PC-9 (cell line): ENCODE results near the gene TMEM244. TPM values are rescaled to one million over a fixed set of nuclear protein-coding genes. Genes with fewer than 3 reads are reported as not detected.

ENCODE experiments used
- BruUV-seq: library from RNA; stranded (reverse); fragments of 400-500 nt; replicated peaks from 2 replicates; lab custom pipeline; 2021; lab: Mats Ljungman, UMichigan
- CTCF ChIA-PET: fragments of 300-600 bp; sonication (Branson Sonifier 250); formaldehyde crosslinking; loops from one replicate; lab custom pipeline; 2022; ENCODE audit warnings: antibody characterized with exemption; lab: Charles Lee
- POLR2A ChIA-PET: fragments of 300-600 bp; sonication (Branson Sonifier 250); formaldehyde crosslinking; loops from one replicate; lab custom pipeline; 2022; ENCODE audit warnings: antibody characterized with exemption; ENCODE audit not compliant: unreplicated experiment; lab: Charles Lee
- DNase-seq, 2 experiments: peaks; one replicate each; pipeline versions ENCODE4 v3.0.0 to v3.0.0-alpha.2; 2015 to 2022; ENCODE audit warnings: mixed read lengths in 1 of 2
- H2AFZ ChIP-seq: fragments of 200-600 bp; sonication (generic); 2 replicates; pipeline ENCODE4 v1.8.1; 2017; ENCODE audit warnings: antibody characterized with exemption
- H3F3A ChIP-seq: fragments of 200-600 bp; sonication (generic); 2 replicates; pipeline ENCODE4 v1.8.1; 2017; ENCODE audit warnings: antibody characterized with exemption, mild to moderate bottlenecking, low read depth; ENCODE audit not compliant: insufficient read depth
- H3K27ac ChIP-seq: fragments of 200-600 bp; sonication (generic); 2 replicates; pipeline ENCODE4 v1.6.1; 2016; ENCODE audit warnings: mixed run types
- H3K27me3 ChIP-seq: fragments of 200-600 bp; sonication (generic); 2 replicates; pipeline ENCODE4 v1.6.1; 2016; ENCODE audit warnings: low read depth, mixed run types; ENCODE audit not compliant: insufficient read depth
- H3K36me3 ChIP-seq: fragments of 200-600 bp; sonication (generic); 2 replicates; pipeline ENCODE4 v1.6.1; 2016; ENCODE audit warnings: low read depth, mixed run types
- H3K4me1 ChIP-seq: fragments of 200-600 bp; sonication (generic); replicated peaks from 2 replicates; pipeline ENCODE4 v1.6.1; 2016; ENCODE audit warnings: mixed run types; ENCODE audit not compliant: insufficient read depth
- H3K4me2 ChIP-seq: fragments of 200-600 bp; sonication (generic); 2 replicates; pipeline ENCODE4 v1.6.1; 2017; ENCODE audit warnings: mixed run types
- H3K4me3 ChIP-seq: fragments of 200-600 bp; sonication (generic); 2 replicates; pipeline ENCODE4 v1.6.1; 2016; ENCODE audit warnings: mixed run types
- H3K79me2 ChIP-seq: fragments of 200-600 bp; sonication (generic); 2 replicates; pipeline ENCODE4 v1.6.1; 2017; ENCODE audit warnings: low read depth, mixed run types
- H3K9me2 ChIP-seq: fragments of 200-600 bp; sonication (generic); 2 replicates; pipeline ENCODE4 v1.8.1; 2017; ENCODE audit warnings: mild to moderate bottlenecking; ENCODE audit not compliant: insufficient read depth
- H3K9me3 ChIP-seq: fragments of 200-600 bp; sonication (generic); 2 replicates; pipeline ENCODE4 v1.8.1; 2016; ENCODE audit warnings: low read depth; ENCODE audit not compliant: insufficient read depth
- H4K20me1 ChIP-seq: fragments of 200-600 bp; sonication (generic); 2 replicates; pipeline ENCODE4 v1.8.1; 2017; ENCODE audit not compliant: insufficient read depth
- CTCF ChIP-seq: fragments of 200-600 bp; sonication (generic); conservative IDR thresholded peaks from 2 replicates; pipeline ENCODE4 v1.6.1; 2017; ENCODE audit warnings: mixed run types, antibody characterized with exemption, mild to moderate bottlenecking, moderate library complexity
- EZH2 ChIP-seq: fragments of 200-600 bp; sonication (generic); IDR thresholded peaks from 2 replicates; pipeline ENCODE4 v1.8.0; 2017; ENCODE audit warnings: antibody characterized with exemption, low read depth
- intact Hi-C: fragments of 100-400 bp; cut with micrococcal nuclease; formaldehyde crosslinking; loops from one replicate; pipeline ENCODE4 v1.10.0; 2022; ENCODE audit not compliant: unreplicated experiment
- total RNA-seq: library from RNA; stranded (reverse); gene quantifications from 2 replicates; pipeline ENCODE4 v1.2.3, GENCODE V29; 2021

The TMEM244 gene
- total RNA-seq, 1 experiment from 2014 or later, result not detected

- POLR2A ChIA-PET, result no interaction called here
- Histone ChIP-seq H2AFZ (no peak overlapping the region), H3K4me3 (no peak overlapping the region), H3K36me3 (no peaks in the 10 kb centered on the region), H3K4me1 (no peaks in the 10 kb centered on the region), H4K20me1 (no peaks in the 10 kb centered on the region), H3K9me2 (0 out of 2 replicates have a peak, but pooled peaks cover 5% of the 10 kb centered on the region), H3K4me2 (no peak overlapping the region), H3K9me3 (no peaks in the 10 kb centered on the region), H3F3A (no peaks in the 10 kb centered on the region), H3K79me2 (no peaks in the 10 kb centered on the region), H3K27ac (no peak overlapping the region), H3K27me3 (no peaks in the 10 kb centered on the region)
- DNase-seq, result no peak
- no TSS peak for BruUV-seq
- CTCF ChIA-PET, result no interaction called here
- intact Hi-C loops, result no loop called here
- TF ChIP-seq EZH2 (no peak), CTCF (no peak)
Observed at GRCh38 chr6:129866688-129867087, 5.6 kb upstream of the TMEM244 start.

- peak overlapping the region; percentile 7; the same call in 1 of the 2 replicates for H2AFZ ChIP-seq
- no peak for DNase-seq
- H3K4me2 ChIP-seq, result no peak overlapping the region
- POLR2A ChIA-PET, result no interaction called here
- H3K27ac ChIP-seq, result no peak overlapping the region
- H3K27me3 ChIP-seq, result no peaks in the 10 kb centered on the region
- TF ChIP-seq EZH2, result no peak
- TF ChIP-seq CTCF, result no peak
- no peaks in the 10 kb centered on the region for H3K4me1 ChIP-seq
- CTCF ChIA-PET, result no interaction called here
- no peaks in the 10 kb centered on the region for H3K36me3 ChIP-seq
- no peaks in the 10 kb centered on the region for H3K79me2 ChIP-seq
- no peaks in the 10 kb centered on the region for H4K20me1 ChIP-seq
- no peaks in the 10 kb centered on the region for H3F3A ChIP-seq
- H3K4me3 ChIP-seq, result no peak overlapping the region
- no peaks in the 10 kb centered on the region for H3K9me3 ChIP-seq
- intact Hi-C loops, result no loop called here
- no TSS peak for BruUV-seq
- 0 out of 2 replicates have a peak, but pooled peaks cover 5% of the 10 kb centered on the region for H3K9me2 ChIP-seq
Observed at GRCh38 chr6:129866256-129866655, 5.1 kb upstream of the TMEM244 start.

- Histone ChIP-seq H3K4me1 (no peaks in the 10 kb centered on the region), H3K4me2 (no peak overlapping the region), H2AFZ (no peak overlapping the region), H3K9me3 (no peaks in the 10 kb centered on the region), H3K9me2 (0 out of 2 replicates have a peak, but pooled peaks cover 5% of the 10 kb centered on the region), H3F3A (no peaks in the 10 kb centered on the region), H3K79me2 (no peaks in the 10 kb centered on the region), H3K27ac (no peak overlapping the region), H3K36me3 (no peaks in the 10 kb centered on the region), H4K20me1 (no peaks in the 10 kb centered on the region), H3K4me3 (no peak overlapping the region), H3K27me3 (no peaks in the 10 kb centered on the region)
- no peak for DNase-seq
- intact Hi-C loops, result no loop called here
- CTCF ChIA-PET, result no interaction called here
- no peak for TF ChIP-seq EZH2
- no peak for TF ChIP-seq CTCF
- POLR2A ChIA-PET, result no interaction called here
- no TSS peak for BruUV-seq
Observed at GRCh38 chr6:129865013-129865412, 3.9 kb upstream of the TMEM244 start.
